Ramos (cell line): ENCODE data around the gene SND1.

ENCODE experiments used
- in situ Hi-C: fragments of 300-500 bp; cut with MboI; formaldehyde crosslinking; loops from one replicate; pipeline ENCODE4 v1.14.3; 2022; ENCODE audit warnings: low sequenced_read_pairs; ENCODE audit not compliant: unreplicated experiment

SND1 gene

DNA sequence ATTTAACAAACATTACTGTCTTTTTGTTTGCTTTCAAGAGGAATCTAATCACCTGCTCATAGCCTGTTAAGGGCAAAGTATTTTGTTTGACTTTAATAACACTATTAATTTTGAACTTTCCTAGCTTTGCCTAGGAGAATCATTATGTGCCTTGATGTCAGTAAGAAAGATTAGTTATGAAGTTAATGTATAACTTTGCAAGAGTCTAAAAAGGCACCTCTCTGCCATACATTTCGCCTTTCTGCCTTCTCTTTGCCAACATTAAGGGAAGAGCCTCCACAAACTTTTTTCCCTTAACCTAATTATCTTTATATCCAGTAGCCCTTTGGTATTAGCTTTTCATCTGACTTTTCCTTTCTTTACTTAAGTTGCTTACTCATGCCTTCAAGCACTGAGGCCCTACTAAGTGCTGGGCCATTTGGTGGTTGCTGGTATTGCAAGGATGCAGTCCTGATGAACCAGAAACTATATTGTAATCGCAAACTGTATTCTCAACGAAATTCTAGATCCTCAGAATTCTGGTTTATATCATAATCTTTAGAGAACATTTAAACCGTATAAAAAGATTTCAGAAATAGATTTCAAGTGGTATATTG, 108.5 kb downstream of the SND1 start:
- in situ Hi-C loops: no loop called here

DNA sequence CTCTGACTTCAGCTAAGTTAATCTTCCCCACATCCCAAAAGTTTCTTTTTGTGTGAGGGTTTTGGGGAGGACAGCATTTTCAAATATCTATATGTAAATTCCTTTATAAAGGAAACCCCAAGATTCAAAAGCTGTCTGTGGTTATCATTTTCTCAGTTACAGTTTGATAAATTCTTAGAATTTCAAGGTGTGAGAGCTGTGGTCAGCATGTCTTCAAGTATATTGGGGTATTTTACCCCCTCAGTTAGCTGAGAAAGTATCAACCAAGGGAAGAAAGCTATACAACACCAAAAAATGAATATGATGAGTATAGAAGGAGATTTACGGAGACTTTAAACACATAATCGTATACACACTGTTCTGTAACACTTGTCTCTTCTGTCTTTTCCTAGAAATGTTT, 109.2 kb downstream of the SND1 start:
- in situ Hi-C loops: no loop called here

DNA sequence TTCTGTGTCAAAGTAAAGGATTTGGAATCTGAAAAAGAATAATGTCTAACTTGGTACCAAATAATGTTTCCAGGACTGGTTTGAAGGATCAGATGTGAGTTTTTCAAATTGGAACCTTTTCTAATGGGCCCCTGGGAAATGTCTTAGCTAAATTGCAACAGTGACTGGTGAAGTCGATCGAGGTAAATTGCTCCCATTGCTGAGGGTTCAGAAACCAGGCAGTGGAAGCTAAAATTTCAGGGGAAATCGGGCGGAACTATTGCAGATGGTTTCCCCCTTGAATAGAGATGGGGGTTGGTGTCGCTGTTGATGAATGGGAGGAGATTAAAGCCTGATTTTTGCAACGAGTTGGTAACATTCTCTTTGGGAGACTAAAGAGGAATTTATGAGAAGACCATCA, 112.7 kb downstream of the SND1 start:
- in situ Hi-C loops: no loop called here

DNA sequence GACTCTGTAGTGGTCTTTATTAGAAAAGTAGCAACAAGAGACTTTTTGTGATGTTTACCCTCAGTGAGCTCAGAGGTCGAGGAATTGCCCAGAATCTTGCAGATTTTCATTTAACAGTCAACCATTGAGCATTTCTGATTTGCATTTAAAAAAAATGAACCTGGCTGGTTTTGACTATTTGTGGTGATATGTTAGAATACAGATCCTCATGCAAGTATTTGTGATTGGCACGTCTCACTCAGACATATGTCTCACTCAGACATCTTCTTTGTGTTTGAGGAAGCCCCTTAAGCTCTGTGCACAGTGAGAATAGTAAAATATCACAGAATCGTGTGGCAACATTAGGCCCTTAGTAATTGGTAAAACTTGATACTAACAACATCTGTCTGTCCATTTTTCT, 113.2 kb downstream of the SND1 start:
- in situ Hi-C loops: no loop called here

DNA sequence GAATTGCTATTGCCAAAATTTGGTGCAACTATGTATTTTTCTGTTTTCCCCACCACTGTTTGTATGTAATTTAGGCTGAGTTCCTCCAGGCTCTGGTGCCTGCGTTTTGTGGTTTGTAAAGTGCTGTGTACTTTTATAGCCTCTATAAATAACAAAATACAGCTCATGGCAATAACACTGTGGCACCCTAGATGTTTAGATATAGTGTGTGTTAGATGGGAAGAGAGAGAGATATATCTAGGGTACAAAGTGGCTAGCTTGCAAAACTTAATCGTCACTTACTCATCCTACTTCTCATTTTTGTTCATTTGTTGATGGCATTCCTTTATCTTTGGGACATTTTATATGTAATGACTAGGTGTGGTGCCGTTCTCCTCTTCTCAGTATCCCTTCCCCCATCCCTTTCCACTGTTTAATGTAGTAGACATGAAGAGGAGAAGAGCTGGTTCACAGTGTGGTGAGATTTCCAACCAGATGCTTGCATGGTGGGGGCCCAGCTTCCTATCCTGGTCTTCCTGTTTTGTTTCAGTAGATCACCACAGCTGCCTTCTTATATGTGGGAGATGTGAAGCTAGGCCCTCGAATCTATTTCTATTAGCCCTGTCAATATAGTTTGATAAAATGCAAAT, 115.0 kb downstream of the SND1 start:
- in situ Hi-C loops: no loop called here

DNA sequence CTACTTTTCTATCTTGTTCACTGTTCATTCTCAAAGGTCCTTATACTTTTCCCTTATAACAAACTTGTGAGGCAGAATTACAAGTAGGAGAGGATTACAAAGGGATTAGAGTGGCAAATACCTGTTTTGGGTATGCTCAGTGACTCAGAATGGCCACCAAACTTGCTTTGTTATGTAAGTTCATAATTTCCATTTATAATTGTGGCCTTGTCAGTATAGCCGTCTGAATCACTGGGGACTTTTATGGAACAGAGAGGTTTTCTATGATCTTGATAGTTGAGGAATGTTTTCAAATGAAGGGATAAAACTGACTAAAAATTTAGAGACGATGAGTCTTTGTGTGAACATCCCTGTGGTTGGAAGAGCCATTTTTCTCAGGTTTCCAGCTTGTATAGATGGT, 116.2 kb downstream of the SND1 start:
- in situ Hi-C loops: no loop called here

DNA sequence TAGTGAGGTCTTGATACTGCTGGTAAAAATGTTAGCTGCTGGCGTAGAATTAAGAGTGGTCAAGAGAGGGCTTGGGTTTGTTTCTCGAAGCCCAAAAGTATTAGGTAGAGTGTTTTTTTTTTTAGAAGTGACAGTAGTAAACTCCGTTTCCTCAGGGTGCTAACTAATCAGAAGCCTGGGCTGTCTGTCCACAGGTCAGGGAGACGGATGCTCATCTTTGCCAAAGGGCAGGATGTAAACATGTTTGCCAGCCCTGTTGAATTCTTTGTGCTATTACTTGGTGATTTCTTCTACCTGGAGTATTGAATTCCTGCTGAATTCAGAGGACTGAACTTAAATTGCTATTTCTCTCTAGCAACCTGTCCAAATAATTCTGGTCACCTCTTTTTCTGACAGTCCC, 117.1 kb downstream of the SND1 start:
- in situ Hi-C loops: no loop called here

DNA sequence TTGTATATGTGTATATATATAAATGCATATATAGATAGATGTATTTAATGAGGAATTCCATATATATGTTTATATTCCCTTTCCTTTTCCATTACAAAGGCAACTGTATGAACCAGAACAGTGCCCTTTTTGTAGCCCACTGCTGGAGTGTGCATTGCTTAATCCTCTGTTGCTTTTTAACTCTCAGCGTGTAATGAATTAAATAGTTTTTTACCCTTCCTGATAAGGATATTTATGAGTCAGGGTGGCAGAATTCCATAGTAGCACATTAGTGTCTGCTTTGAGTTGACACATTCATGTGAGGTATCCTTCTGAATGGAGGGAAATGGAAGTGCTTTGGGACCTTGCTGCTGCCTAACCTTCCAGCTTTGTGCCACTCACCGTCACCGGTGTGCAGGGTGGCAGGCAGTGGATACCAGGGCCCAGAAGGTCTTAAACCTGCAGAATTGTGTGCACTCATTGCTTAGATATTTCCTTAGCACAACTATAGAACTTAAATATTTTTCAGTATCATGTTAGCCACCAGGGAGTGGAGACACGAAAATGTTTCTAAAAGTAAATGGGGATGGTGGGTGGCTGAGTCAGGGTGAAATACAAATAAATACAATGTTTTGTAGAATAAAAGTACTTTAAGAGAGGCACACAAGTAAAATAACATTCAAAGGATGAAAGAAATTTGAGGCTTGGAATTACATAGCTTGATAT, 117.9 kb downstream of the SND1 start:
- in situ Hi-C loops: no loop called here

DNA sequence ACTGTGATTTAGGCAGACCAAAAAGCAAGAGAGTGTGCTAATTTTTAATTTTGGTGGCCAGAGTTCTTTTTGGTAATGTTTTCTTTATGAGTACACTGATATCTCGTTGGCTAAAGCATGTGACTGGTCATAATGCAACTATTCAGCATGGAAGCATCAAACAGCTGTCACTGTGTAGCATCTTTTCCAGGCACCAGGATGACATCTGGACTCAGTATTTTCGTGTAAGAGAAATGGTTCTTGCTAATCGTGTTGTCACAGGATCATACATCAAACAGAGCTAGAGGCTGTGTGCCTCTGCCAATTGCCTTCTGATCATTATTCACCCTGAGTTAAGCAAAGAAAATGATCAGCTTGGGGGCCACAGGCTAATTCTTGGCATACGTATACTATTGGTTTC, 118.9 kb downstream of the SND1 start:
- in situ Hi-C loops: no loop called here

DNA sequence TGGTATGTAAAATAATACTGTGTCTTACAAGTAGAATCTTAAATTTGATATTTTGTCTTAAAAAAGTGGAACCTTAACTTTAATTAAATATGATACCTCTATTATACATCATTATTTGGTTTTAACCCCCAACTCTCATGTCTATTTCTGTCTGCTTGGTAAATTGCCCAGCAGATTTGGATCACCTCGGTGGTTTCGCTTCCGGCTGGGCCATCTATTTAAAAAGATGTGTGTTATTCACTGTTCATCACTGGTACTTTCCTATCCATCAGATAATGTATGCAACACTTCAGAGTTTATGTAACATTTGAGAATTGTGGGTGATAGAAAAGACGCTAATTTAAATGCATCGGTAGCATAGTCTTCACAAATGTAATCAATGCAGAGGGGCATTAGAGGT, 119.7 kb downstream of the SND1 start:
- in situ Hi-C loops: no loop called here

DNA sequence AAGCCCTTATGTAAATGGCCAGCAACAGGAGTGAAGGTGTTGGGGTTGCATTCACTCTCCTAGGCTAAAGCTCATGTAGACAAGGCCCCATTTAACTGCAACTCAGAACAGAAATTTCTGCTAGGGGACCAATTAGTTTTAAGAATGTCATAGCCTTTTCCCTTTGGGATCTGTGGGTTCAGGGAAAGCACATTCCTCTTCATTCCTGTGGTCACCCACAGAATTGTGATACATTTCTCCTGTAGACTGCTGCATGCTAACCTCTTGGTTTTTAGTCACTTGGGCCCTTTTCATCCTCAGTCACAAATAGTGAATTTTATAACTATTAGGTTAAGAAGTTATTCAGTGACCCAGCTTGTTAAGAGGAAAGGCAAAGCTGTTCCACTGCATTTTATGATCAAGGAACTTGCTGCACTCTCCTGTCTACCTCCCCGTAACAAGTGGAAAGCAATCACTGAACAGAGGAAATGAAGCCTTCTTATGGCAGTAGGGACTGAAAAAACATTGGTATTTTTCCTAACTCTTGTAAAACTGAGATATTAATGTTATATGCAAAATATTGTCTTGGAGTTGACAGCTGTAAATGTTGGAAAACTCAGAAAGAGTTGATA, 124.9 kb downstream of the SND1 start:
- in situ Hi-C loops: no loop called here

DNA sequence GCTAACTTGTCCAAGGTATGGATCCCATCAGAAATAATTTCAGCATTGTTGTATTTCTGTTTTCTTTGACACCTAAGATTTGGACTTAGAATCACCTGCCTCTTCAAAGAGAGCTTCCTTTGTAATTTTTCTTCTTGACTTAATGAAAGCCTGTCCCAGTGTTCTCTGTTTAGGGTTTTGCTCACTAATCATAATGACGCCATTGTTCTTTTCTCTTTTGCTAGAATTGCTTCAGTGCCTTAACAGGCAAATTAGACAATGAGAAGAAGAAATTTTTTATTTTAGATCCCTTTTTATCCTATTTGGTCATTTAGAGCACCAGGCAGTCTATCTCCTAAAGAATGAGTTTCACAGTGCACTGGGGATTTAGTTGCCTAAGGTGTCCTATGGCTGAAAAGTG, 128.5 kb downstream of the SND1 start:
- in situ Hi-C loops: no loop called here

DNA sequence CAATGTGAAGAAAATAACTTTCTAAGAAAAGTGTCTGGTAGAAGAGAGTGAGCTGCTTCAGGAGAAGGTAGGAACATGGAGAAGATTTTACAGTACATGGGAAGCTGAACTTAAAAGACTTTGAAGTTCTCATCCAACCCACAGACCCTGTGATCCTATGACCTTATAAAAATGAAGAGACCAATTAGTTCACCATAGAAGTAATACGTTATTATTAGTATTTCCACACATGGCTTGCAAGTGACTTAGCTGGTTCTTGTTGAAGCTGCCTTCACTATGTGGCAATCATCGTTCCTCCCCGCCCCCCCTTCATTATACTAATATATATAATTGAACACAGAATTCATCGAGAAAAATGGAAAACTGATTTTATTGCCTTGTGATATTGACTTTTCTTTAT, 129.1 kb downstream of the SND1 start:
- in situ Hi-C loops: no loop called here

DNA sequence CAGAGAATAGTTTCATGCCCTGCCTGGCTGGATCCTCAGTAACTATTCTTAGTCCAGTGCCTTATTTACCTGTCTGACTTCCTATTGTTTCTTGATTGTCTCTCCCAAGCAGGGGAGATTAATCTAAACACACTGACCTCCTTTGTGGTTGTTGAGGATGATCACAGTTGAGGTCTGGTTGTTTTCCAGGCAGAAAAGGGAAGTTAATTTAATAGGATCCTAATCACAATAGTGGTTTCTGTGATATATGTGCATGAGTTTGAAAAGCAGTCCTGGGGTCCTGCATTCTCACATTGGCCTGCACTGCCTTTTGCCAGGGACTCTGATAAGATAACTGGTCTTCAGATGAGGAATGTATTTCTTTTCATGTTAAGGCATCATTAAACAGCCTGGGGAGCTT, 130.1 kb downstream of the SND1 start:
- in situ Hi-C loops: no loop called here

DNA sequence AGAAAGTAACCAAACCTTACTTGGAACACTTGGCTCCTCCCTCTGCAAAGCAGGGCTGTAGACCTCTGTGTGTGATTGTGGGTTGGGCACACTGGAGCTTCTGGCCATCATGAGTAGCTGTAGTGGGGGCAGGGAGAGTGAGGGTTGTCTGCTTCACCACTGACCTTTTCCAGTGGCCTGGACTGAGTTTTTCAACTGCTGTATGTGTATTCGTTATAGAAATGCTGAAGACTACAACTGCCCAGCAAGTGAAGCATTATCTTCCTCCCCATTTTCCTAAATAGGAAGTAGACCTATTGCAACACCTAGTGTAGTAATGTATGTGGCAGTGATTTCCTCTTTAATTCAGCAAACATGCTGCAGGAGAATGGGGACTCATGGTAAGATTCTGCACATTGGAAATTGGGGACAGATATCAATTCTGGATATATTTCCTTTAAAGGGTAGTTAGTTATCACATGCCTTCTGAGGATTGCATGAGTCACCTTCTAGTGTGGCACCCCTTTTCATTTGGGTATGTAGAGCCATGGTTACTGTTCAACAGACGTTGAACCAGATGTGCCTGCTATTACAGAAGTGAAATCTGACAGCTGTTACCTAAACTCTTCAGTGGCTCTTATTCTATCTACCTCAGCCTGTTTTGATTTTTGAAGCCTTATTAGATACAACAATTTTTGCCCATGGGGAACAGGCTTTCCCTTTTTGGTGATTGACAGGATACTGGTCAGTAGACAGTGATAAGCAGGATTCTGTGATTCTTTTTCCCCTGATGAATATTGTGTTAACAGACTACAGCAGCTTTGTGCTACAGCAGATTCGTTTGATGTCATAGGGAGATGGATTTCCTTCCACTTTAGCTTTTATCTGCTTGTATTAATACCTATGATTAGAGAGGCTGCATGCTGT, 130.9 kb downstream of the SND1 start:
- in situ Hi-C loops: no loop called here

DNA sequence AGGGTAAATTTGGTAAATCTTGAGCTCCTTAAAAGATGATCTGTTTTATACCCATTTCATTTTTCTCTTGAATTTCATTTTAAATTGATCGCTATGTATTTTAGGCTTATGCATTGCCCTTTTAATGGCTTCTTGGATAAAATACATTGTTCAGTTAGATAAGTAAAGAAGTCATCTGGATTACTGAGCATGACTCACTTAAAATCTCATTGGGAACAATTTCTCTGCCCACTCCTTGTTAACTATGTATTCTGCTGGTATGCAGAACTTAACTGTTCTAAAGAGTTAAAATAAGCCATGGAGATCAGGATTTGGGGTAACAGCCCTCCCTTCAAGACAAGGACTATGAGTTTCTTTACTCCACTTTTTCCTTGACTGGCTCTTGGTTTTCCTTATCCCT, 134.2 kb downstream of the SND1 start:
- in situ Hi-C loops: no loop called here

DNA sequence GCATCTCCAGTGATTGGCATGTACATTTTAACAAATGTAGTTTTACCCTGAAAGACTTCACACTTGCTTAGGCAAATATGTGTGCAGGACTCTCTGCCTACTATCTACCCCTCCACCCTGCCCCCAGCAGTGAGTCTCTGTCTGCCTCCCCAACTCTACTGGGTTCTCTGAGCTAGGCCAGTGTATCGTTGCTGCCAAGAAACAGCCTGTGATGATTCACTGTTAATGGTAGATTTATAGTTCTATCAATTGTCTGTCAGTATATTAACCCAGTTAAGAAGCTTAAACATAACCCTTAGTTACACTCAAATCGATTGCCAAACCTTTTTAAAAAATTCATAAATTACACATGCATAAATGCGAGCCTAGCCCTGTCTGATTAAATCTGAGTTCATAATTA, 137.0 kb downstream of the SND1 start:
- in situ Hi-C loops: no loop called here

DNA sequence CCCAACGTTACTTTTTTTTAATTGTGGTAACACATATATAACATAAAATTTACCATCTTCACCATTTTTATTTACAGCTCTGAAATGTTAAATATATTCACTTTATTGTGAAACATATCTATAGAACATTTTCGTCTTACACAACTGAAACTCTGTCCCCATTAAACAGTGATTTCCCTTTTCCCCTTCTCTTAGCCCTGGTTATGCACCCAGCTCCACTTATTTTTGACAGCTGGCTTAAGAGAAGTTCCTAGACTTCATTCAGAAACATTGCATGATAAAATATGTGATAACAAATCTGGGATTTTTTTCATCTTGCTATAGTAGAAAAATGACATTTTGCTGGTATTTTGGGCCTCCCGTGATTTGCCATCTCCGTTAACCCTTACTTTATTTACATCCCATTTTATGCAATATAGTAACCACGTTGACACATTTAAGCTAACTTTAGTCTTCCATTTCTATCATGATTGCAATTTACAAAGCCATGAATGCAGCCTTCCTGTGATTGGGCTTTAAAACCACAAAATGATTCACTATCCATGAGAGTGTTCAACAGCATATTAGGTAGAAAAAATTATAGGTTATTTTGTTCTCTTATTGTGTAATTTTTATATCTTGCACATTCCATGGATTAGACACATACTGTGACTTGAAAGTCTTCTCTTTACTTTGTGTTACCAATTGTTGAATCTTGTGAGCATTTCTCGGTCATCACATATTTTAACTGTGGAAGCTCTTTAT, 139.6 kb downstream of the SND1 start:
- in situ Hi-C loops: no loop called here

DNA sequence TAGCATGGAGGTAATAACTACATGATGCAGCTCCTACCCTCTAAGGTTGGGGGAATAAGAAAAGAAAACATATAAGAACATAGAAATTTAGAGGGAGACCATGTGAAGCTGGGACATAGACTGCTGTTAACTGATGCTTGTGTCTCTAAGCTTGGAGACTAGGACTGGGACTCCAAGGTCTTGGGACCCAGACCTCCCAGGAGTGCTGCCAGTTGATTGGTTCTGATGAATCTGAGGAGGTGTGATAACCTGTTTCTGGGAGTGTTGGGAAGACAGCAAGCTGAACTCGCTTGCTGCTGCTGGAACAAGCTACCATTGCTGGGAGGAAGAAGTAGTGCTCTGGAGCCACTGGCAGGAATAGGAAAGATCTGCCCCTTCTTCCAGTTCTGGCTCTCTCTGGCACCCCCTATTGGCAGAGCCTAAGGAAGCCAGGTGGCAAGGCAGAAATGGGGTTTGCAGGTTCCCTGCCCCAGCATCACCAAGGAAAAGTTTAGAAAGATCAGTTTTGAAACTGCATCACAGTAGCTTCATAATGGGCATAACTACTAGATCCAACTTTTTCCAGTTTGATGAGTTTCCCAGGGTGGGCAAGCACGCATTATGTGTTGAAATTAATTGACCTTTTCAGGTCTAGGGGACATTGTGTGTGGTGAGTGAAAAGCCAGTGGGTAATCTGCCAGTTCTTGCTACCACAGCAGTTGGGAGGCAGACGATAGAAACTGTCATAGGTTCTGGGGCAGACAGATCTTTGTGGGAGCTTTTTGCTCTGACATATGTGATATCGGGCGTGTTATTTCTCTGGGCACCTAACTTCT, 140.7 kb downstream of the SND1 start:
- in situ Hi-C loops: no loop called here
